DMS 273 (cell line): ENCODE measurements around the gene ELP4.
A peak's percentile ranks its signal among the peaks of the same experiment; 100 is the strongest.
"Not testable (repeated sequence)": the region's sequence is repeated elsewhere in the genome, so short reads cannot be mapped to it uniquely, and the experiment has no call there.

ENCODE experiments used
- DNase-seq: peaks from one replicate; lab custom pipeline; 2025; ENCODE audit not compliant: unreplicated experiment; lab: John Stamatoyannopoulos, UW

Gene ELP4

DNA sequence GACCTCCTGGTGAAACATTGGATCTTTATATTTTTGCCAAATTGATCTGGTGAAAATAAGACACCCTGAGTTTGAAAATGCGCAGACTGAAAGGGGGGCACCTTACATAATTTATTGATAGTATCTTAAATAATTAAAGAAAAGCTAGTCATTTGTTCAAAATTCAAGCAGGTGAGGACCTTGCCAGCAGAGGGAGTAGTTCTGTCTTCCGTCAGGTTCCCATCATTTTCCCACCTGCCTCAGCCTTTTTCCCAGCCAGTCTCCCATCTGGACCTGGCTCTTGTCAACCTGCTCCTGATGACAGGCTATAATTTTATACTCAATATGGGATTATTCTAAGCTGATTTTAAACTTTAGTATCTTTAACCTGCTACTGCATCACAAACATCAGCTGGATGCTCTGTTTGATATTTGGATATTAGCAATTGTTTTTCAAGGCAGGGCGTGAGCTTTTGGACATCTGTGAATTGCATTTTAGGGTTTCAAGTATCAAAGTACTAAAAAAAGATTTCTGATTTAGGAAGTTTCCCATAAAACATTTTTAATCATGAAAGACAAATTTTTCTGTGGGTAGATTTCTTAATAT, 132.0 kb downstream of the ELP4 start:
- DNase-seq = peak; percentile 83

DNA sequence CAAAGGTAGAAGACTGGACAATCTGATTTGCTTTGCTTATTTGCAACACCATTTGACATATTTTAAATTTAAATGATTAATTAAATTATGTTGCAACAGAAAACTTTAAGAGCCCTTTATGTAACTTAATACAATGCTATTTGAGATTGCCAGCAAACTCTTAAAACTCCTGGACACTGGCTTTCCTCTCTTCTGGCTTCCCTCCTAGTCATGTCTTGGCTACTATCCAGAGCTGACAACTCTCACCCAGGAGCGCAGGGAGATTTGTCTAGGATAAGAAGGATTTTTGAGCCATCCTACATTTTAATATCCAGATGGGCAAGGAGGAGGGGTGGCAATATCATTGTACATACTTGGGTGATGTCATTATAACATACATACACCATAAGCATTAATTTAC, 134.3 kb downstream of the ELP4 start:
- DNase-seq = peak; percentile 76

DNA sequence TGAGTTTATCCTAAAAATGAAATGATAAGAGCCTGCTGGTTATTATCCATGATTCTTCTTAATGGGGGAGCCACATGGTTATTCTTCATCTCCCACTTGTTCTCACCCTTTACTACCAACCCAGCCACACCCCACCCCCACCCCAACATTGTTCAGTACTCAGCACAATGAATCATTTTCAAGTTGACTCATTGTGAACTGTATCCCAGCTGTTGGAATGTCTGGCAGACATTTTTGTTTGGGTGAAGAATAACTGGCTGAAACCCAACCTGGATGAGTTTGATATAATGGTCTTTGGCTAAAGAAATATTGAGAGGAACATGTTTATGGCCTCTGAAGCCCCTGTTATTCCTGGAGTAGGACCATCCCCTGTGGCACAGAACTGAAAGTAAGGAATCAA, 136.2 kb downstream of the ELP4 start:
- DNase-seq = peak; percentile 40

DNA sequence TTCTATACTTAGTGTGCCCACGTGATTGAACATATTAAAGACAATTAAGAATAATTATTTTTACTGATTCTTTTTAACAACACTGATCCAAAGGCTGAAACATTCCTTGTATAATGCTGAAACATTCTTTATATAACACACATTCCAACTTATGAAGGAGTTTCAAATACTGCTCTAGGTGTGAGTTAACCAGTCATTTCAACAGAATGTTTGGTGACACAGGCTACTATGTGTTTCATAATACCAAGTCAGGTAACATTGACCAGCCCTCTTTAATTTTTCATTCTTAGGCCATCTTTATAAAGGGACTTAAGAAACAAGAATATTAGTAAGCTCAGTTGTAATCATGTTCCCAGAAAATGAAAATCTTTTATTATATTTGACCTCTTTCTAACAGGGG, 136.6 kb downstream of the ELP4 start:
- DNase-seq = no peak

DNA sequence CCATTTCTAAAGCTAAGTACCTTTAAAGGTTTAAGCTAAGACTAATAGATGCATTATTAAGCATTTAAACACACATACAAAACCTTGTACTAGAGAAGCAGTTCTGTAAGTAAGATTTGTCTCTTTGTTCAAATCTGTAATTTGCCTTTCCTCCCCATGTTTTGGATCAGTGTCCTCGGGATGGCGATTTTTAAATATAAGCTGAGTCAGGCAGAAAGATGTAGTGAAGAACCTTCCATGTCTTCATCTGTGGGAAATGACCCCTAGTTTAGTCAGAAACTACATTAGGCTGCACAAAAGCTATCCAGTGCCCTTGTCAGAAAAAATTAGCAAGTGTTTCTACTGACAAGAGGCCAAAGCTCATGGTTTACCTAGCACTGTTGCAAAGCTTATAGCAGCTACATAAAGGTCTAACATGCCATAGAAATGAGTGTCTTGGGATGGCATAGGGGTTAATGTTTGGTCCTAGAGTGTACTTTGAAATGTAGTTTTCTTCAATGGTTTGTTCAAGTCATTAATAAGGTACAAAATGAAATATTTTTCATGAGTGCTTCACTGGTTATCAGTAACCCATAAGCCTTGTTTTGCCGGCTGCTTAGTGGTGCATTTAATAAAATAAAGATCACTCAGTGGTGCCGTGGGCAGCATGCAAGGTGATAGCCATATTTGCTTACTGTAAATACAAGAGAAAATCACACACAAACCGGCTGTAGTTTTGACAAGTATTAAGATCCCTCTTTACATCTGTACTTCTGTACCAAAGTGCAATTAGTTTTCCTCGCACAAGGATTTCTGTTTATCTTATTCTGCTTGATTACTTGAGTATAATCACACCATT, 139.8 kb downstream of the ELP4 start:
- DNase-seq = no peak

GRCh38 chr11:31651208-31651607, 141.6 kb downstream of the ELP4 start:
- no peak for DNase-seq

DNA sequence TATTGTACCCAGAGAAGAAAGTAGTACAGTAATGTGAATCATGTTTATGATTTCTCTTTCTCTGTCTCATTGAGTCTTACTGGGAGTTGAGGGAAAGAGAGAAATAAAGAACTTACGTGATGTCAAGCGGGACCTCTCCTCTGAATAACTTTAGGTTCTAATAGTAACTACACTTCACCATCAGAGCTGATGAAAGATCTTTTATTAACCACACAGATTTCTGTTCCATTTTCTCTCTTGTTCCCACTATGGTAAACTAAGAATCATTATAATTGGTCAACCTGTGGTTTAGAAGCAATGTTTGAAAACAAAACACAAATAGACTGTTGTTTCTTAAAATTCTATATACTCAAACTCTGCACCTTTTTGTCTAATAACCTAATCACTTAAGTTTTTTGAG, 142.3 kb downstream of the ELP4 start:
- no peak for DNase-seq

GRCh38 chr11:31652528-31652927, 143.0 kb downstream of the ELP4 start:
- no peak for DNase-seq

DNA sequence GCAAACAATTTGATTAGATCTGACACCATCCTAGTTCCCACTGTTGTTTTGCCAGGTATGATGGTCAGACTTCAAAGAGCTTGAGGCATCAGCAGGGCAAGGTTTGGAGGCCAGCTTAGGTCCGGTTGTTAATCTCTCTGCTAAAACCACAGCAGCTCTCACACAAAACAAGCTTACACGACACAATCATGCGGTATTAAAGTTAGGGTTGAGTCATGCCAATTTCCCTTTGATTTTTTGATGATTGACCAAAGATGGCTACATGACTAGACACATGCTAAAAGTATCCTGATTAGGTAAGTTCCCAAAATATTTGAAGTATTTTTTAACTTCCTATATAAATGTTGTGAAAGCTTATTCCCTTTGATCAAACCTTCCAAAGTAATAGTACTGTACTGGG, 145.9 kb downstream of the ELP4 start:
- no peak for DNase-seq

- no peak for DNase-seq
These were observed 146.5 kb downstream of the ELP4 start for GRCh38 chr11:31656051-31656450.

- no peak for DNase-seq
These were observed 147.5 kb downstream of the ELP4 start for GRCh38 chr11:31657091-31657490.

DNA sequence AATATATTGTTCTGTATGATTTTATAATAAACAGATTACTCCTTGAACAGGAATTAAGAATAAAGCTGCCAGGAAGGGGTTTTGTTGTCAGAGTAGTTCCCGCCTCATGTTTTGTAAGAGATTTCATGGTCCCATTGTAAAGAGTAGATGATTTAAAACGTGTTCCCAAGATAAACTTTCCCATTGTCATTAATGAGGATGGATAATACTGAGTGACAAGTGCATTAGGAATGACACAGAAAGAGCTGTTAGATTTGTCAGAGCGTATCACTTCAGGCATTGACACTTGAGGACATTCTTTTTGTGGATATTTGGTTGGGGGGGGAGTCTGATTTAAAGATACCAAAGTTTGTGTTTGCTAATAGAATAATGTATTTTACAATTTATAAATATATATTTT, 154.6 kb downstream of the ELP4 start:
- no peak for DNase-seq

DNA sequence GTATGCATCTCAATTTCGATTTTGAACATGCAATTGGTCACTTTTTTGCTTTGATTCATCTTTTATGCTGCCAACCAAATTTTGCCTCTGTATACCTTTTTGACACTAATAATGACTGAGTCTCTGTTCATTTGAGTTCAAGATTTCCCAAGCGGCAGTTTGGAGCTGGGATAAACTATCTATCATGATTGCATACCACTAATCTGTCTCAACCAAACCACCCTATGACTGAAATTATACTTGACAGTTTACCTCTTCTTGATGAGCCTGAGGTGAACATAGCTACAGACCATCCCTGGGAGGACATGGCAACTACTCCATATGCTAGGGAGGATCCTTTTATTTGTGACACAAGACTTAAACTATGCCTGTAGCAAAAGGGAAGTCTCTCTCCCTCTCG, 155.4 kb downstream of the ELP4 start:
- DNase-seq = no peak

- no peak for DNase-seq
These were observed 162.1 kb downstream of the ELP4 start for GRCh38 chr11:31671681-31672080.

DNA sequence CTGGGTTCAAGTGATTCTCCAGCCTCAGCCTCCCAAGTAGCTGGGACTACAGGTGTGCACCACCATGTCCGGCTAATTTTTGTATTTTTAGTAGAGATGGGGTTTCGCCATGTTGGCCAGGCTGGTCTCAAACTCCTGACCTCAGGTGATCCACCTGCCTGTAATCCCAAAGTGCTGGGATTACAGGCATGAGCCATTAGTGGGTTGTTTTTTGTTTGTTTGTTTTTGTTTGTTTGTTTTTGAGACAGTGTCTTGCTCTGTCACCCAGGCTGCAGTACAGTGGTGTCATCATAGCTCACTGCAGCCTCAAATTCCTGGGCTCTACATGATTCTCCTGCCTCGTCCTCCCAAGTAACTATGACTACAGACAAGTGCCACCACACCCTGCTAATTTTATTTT, 163.5 kb downstream of the ELP4 start:
- DNase-seq = not testable (repeated sequence)

DNA sequence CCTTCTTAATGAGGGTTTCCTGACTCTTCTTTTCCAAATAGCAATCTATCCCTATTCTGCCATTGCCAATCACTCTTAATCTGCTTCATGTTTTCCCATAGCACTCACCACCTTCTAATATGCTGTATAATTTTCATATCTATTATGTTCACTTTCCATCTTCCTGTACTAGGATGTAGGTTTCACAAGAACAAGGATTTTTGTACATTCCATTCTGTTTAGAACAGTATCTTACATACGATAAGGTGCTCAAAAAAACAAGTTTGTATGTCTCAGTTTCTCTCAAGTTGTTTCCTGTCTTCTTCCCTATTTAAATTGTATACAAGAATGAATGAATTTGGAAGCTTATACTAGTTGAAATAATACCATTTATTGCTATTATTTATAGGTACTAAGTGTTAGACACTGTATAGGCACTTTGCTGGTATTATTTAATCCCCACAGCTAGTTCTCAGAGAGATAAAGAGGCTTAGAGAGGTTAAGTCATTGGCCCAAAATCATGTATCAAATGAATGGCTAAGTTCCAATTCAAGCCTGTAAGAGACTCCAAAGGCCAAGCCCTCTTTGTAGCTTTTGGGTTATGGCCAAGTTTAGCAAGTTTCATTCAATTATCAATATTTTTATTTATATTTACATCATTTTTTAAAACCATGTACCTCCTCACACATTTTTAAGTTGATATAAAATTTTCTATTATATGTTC, 166.9 kb downstream of the ELP4 start:
- no peak for DNase-seq

GRCh38 chr11:31680770-31681169, 171.2 kb downstream of the ELP4 start:
- DNase-seq = no peak

DNA sequence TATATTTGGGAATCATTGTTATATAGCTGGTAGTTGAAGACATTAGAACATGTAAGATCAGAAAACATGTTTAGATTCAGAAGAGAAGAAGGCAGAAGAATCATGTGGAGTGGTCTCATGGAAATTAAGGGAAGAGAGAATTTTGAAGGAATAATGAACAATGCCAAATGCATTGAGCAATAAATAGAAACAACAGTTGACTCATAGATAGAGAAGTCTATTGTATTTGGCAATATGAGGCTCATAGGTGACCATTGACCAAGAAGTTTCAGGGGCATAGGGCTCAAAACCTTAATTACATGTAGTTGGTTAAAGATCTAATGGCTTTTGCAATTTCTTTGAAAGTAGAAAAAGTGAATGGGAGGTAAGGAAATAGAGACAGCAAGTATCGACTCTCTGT, 177.7 kb downstream of the ELP4 start:
- no peak for DNase-seq

DNA sequence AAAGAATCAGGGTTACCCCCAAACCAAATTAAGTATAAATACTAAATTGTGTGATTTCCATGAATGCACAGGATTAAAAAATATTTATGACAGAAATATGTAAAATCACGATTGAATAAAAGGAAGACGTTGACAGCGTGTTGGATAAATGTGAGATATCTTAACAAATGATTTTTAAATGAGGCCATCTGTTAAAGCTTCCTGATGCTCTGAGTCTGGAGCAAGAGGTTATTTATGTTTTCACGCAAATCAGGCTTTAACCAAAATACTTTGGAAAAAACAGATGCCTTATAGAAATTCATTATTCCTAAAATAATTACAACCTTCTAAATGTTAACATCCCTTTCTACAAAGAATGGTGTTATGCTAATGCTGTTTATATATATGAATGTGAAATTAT, 178.3 kb downstream of the ELP4 start:
- DNase-seq = peak; percentile 16

DNA sequence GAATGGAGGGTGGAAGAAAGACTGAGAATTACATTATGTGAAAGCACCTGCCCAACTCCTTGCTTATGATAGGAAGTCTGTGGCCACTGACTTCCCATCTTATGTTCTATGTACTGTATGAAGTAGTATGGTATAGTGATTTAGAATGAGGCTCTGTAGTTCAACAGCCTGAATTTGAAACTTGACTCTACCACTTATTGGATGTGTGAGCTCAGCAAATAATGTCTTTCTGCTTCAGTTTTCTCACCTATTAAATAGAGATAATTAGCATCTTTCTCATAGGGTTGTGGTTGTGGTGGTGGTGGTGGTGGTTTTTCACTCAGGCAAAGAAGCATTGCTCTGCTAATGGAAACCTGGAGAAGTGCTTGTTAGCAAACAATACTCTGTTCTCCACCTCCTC, 180.0 kb downstream of the ELP4 start:
- peak; percentile 56 for DNase-seq

DNA sequence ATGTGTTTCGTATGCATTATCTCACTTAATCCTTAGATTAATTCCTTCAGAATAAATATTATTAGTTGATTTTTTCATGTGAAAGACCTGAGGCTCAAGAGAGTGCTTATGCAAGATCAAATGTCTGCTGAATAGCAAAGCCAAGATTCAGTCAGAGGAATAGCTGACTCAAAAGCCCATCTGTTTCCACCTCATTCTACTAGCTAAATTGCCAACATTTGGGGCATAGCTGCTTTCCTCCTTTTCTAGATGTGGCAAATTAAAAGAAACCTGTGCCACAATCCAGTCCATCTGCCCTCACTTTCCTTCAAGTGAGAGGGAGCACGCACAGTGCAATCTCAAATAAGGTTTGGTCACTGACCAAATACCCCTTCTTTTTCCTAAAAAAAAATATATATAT, 180.5 kb downstream of the ELP4 start:
- DNase-seq = peak; percentile 91

DNA sequence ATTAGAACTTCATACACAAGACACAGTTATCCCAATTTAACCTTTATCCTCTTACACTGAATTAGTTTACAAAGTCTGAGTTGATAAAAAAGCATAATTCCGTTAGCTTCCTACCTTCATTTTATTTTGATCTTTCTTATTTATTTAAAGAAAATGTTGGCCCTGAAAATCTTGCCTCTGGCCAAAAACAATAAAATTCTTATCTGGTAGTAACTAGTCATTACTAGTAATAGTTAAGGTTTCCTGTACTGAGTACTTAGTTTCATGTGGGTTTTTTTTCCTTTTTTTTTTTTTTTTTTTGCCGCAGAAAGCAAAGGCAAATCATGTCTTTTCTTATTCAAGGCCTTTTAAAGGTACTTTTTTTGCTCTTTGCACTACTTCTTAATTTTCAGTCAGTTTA, 180.9 kb downstream of the ELP4 start:
- no peak for DNase-seq
